COLO668 (cell line): ENCODE measurements around the gene TSPEAR.
"Not testable (repeated sequence)": the region's sequence is repeated elsewhere in the genome, so short reads cannot be mapped to it uniquely, and the experiment has no call there.

Source experiments
- DNase-seq: peaks from one replicate; lab custom pipeline; 2025; ENCODE audit not compliant: unreplicated experiment; lab: John Stamatoyannopoulos, UW

Gene TSPEAR

DNA sequence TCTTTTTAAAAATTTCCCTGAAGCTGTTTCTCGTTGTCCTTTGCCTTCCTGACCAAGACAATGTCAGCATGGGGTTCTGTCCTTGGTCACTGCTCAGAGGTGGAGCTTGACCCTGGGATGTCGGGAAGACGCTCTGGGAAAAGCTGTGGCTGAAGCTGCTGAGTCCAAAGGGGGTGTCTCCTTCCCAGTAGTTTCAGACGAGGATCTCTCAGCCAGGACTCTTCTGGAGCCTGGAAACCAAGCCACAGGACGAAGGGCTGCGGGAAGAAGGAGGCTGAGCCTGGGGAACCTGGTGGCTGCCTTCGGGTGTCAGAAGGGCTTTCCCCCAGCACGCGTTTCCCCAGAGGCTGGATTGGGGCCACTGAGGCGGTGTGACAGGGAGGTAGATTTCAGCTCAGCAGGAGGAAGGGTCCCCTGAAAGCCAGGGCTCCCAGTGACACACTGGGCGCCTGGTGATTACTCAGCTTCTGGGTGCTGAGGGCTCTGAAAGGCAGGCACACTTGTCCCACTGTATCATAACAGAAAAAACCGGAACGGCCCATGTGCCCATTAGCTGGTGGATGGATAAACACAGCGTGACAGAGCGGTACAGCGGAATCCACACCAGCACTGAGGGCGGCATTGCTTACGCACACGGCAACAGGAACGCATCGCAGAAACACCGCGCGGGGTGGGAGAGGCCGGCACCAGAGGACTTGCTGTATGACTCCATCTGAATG lies 24.4 kb downstream of the TSPEAR start:
- DNase-seq, result no peak

GRCh38 chr21:44686000-44686781 lies 25.2 kb downstream of the TSPEAR start:
- DNase-seq, result no peak

GRCh38 chr21:44685050-44685449 lies 26.3 kb downstream of the TSPEAR start:
- not testable (repeated sequence) for DNase-seq

- no peak for DNase-seq
Observed at GRCh38 chr21:44684483-44684882, 26.9 kb downstream of the TSPEAR start.

DNA sequence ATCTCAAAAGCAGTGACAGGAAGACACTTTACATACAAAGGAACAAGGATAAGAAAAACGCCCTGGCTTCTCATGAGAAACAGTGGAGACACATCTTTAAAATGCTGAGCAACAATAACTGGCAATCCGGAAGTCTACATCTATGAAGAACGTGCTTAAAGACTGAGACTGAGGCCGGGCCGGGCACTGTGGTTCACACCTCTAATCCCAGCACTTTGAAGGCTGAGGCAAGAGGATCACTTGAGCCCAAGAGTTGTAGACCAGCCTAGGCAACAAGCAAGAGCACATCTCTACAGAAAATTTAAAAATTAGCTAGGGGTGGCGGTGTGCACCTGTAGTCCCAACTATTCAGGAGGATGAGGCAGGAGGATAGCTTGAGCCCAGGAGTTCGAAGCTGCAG lies 27.3 kb downstream of the TSPEAR start:
- no peak for DNase-seq

DNA sequence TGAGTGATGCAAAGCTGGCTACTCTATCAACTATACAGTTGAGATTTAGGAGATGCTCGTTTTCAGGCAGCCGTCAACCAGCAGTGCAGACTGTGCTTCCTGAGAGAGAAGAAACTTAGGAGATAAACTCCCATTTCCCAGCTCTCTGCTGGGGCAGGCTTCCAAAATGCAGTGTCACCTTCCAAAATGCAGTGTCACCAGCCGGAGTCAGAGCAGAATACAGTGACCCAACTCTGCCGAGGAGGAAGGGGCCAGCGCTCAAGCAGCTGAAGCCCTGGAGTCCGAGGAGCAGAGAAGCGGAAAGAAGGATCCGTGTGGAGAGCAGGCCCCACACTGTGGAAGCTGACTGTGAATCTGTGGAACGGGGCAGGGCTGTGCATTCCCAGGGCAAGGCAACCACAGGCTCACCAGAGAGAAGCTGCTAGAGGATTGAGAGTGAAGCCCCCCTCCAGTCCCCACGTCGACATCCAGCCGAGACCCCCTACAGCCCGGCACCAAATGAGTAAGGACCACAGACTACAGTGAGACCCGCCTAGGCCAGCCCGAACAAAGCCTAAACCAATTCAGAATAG lies 28.7 kb downstream of the TSPEAR start:
- no peak for DNase-seq

- DNase-seq, result peak; percentile 74
Observed at GRCh38 chr21:44681861-44682579, 29.4 kb downstream of the TSPEAR start, which contains the start of gene KRTAP12-1. Gene KRTAP12-1 (minus strand): TSS chr21:44682163. CDS start chr21:44682123, 40 bp downstream.

DNA sequence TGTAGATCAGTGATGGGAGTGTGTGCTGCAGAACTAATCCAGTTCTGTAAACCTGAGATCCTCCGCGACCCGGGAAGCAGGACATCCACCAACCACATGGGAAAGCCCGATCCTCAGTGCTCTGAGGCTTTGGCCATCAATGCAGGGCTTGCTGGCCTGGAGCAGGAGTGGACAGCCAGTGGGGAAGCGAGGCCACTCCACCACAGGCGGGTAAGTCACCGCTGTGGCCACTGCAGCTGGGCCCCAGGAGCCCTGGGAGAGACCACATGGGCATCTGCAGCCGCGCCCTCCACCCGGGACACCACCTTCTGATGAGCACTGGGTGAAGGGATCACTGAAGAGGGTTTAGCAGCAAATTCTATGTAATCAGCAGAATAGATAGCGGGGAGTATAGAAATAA lies 30.2 kb downstream of the TSPEAR start:
- DNase-seq, result no peak

- DNase-seq, result no peak
Observed at GRCh38 chr21:44677881-44678280, 33.5 kb downstream of the TSPEAR start.

GRCh38 chr21:44671911-44672310 lies 39.5 kb downstream of the TSPEAR start:
- DNase-seq, result no peak

DNA sequence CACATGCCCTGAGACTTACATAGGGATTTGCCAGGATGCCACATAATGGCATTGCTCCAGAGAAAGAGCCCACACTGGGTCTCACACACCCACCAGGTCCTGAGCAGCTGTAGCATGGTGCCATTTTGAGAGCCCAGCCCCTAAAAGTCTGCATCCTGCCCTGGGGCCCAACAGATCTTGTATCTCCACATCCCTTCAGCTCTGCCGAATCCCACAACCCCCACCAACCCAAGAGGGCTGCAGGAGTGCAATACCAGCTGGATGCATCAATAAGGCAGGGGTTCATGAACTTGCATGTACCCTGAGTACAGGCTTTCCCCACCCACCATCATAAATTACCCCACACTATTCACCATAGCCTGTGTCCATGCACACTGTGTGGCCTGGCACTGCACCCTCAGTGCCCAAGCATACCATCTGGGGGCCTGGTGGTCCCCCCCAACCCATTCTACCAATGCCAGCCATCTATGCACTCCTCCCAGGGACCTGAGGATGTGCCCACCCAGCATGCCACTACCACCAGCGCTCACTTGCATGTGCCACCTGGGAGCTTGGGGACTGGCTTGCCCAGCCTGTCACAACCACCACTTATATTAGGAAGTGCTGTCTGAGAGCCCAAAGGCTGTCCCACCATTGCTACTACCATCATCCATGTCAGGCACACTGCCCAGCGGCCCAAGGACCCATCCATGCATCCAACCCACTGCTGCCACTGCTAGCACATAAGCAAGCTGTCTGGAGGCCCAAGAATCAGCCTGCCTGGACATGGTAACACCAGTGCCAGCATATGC lies 40.5 kb downstream of the TSPEAR start:
- DNase-seq, result no peak

- no peak for DNase-seq
Observed at GRCh38 chr21:44667612-44668011, 43.8 kb downstream of the TSPEAR start.

GRCh38 chr21:44666401-44667320 lies 44.7 kb downstream of the TSPEAR start, which contains the start of gene KRTAP12-2:
Gene KRTAP12-2 (minus strand): TSS chr21:44666927. CDS start chr21:44666886, 41 bp downstream.
- DNase-seq, result no peak

GRCh38 chr21:44664691-44665090 lies 46.7 kb downstream of the TSPEAR start:
- DNase-seq, result no peak

DNA sequence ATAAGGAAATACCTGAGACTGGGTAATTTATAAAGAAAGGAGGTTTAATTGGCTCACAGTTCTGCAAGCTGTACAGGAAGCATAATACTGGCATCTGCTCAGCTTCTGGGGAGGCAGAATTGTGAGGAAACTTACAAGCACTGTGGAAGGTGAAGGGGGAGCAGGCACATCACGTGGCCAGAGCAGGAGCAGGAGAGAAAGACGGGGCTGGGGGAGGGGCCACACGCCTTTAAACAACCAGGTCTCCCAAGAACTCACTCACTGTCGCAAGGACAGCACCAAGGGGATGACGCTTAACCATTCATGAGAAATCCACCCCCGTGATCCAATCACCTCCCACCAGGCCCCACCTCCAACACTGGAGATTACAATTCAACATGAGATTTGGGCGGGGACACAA lies 49.8 kb downstream of the TSPEAR start:
- not testable (repeated sequence) for DNase-seq

GRCh38 chr21:44658913-44659595 lies 52.3 kb downstream of the TSPEAR start:
- DNase-seq, result no peak

DNA sequence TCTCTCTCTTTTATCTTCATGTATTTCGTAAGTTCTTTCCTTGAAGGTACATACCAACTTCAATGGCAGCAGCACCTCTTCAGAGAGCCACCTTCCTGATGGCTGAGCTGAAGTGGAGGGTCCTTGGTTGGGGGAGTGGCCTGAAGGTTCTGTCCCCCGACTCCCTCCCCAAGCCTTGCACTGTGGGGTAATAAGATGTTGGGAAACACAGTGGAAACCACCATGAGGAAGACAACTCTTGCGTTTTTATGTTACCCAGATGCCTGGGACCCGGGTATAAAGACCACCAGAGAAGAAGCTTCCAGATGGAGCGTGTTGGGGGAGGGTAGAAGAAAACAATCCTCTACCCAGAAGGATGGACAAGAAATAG lies 52.8 kb downstream of the TSPEAR start:
- DNase-seq, result no peak

- DNase-seq, result no peak
Observed at GRCh38 chr21:44657635-44658540, 53.5 kb downstream of the TSPEAR start, which contains the start of gene KRTAP12-3. Gene KRTAP12-3 (plus strand): TSS chr21:44657932. CDS start chr21:44657980, 48 bp downstream.
